PC-3 (cell line): ENCODE data around the gene HAPLN3. TPM values are rescaled to one million over a fixed set of nuclear protein-coding genes. Genes with fewer than 3 reads are reported as not detected.
A peak's percentile ranks its signal among the peaks of the same experiment; 100 is the strongest.

Source experiments
- ATAC-seq: fragments of 200-7000 bp; cut with Tn5 transposase; 2 replicates; pipeline ENCODE4 v1.9.1; 2020; ENCODE audit warnings: mild to moderate bottlenecking, moderate library complexity
- BruUV-seq: library from RNA; stranded (reverse); fragments of 400-500 nt; replicated peaks from 2 replicates; lab custom pipeline; 2021; lab: Mats Ljungman, UMichigan
- CTCF ChIA-PET: fragments of 300-600 bp; sonication (Branson Sonifier 250); formaldehyde crosslinking; loops from one replicate; lab custom pipeline; 2022; ENCODE audit warnings: antibody characterized with exemption; lab: Charles Lee
- POLR2A ChIA-PET: fragments of 300-600 bp; sonication (Branson Sonifier 250); formaldehyde crosslinking; loops from one replicate; lab custom pipeline; 2022; ENCODE audit warnings: antibody characterized with exemption; ENCODE audit not compliant: unreplicated experiment; lab: Charles Lee
- DNase-seq: peaks from one replicate; pipeline ENCODE4 v3.0.0-alpha.2; 2015
- H2AFZ ChIP-seq: fragments of 300-600 bp; sonication (generic); 2 replicates; pipeline ENCODE4 v1.6.0; 2016; ENCODE audit warnings: antibody characterized with exemption, low read length
- H3F3A ChIP-seq: fragments of 300-600 bp; sonication (generic); one replicate; pipeline ENCODE4 v1.6.0; 2017; ENCODE audit warnings: antibody characterized with exemption, low read length, control low read depth, mild to moderate bottlenecking; ENCODE audit not compliant: unreplicated experiment
- H3K27ac ChIP-seq: fragments of 300-600 bp; sonication (generic); 2 replicates; pipeline ENCODE4 v1.5.1; 2016; ENCODE audit warnings: mild to moderate bottlenecking, low read length
- H3K27me3 ChIP-seq: fragments of 300-600 bp; sonication (generic); 2 replicates; pipeline ENCODE4 v1.6.1; 2016; ENCODE audit warnings: low read length, mixed read lengths
- H3K36me3 ChIP-seq: fragments of 300-600 bp; sonication (generic); 2 replicates; pipeline ENCODE4 v1.6.1; 2016; ENCODE audit warnings: low read depth, mixed run types, low read length, mixed read lengths
- H3K4me1 ChIP-seq: fragments of 300-600 bp; sonication (generic); 2 replicates; pipeline ENCODE4 v1.5.1; 2016; ENCODE audit warnings: low read length; ENCODE audit not compliant: insufficient read depth
- H3K4me2 ChIP-seq: fragments of 300-600 bp; sonication (generic); 2 replicates; pipeline ENCODE4 v1.6.0; 2016; ENCODE audit warnings: low read length
- H3K4me3 ChIP-seq: fragments of 300-600 bp; sonication (generic); 2 replicates; pipeline ENCODE4 v1.5.1; 2016; ENCODE audit warnings: mild to moderate bottlenecking, low read length, mixed read lengths
- H3K79me2 ChIP-seq: fragments of 300-600 bp; sonication (generic); 2 replicates; pipeline ENCODE4 v1.6.1; 2017; ENCODE audit warnings: low read length, mixed read lengths
- H3K9ac ChIP-seq: fragments of 300-600 bp; sonication (generic); 2 replicates; pipeline ENCODE4 v1.6.0; 2016; ENCODE audit warnings: mild to moderate bottlenecking, low read length
- H3K9me2 ChIP-seq: fragments of 300-600 bp; sonication (generic); replicated peaks from 2 replicates; pipeline ENCODE4 v1.6.1; 2016; ENCODE audit warnings: mixed run types, low read length, mixed read lengths
- H3K9me3 ChIP-seq: fragments of 300-600 bp; sonication (generic); 2 replicates; pipeline ENCODE4 v1.6.1; 2016; ENCODE audit warnings: low read length, mixed read lengths
- H4K20me1 ChIP-seq: fragments of 300-600 bp; sonication (generic); 2 replicates; pipeline ENCODE4 v1.6.1; 2016; ENCODE audit warnings: low read length, mixed read lengths
- CTCF ChIP-seq: fragments of 300-600 bp; sonication (generic); conservative IDR thresholded peaks from 2 replicates; pipeline ENCODE4 v1.5.1; 2017; ENCODE audit warnings: antibody characterized with exemption, low read depth, mild to moderate bottlenecking, low read length
- EZH2 ChIP-seq: fragments of 300-600 bp; sonication (generic); IDR thresholded peaks from one replicate; pipeline ENCODE4 v1.6.1; 2017; ENCODE audit warnings: antibody characterized with exemption, mild to moderate bottlenecking, low read length; ENCODE audit not compliant: unreplicated experiment
- EZH2phosphoT487 ChIP-seq: fragments of 300-600 bp; sonication (generic); IDR thresholded peaks from 2 replicates; pipeline ENCODE4 v1.6.1; 2018; ENCODE audit warnings: mild to moderate bottlenecking, antibody characterized with exemption, low read length, borderline replicate concordance
- intact Hi-C: fragments of 100-400 bp; cut with micrococcal nuclease; formaldehyde crosslinking; loops from 2 replicates; pipeline ENCODE4 v1.9.0; 2023
- total RNA-seq: library from RNA; depleted of rRNA; stranded (reverse); fragments of >200 nt; gene quantifications from 2 replicates; pipeline ENCODE4 v1.2.3, GENCODE V29; 2014

Gene HAPLN3
- total RNA-seq, 1 experiment from 2014 or later: 1.1 TPM

- H2AFZ ChIP-seq: 0 out of 2 replicates have a peak overlapping the region, but pooled peaks have one; percentile 15
- H3F3A ChIP-seq: no peaks in the 10 kb centered on the region
- H3K79me2 ChIP-seq: no peaks in the 10 kb centered on the region
- peak; percentile 41 for ATAC-seq
- peak overlapping the region; percentile 84; the same call in 1 of the 2 replicates for H3K4me3 ChIP-seq
- H3K36me3 ChIP-seq: no peaks in the 10 kb centered on the region
- ChIA-PET POLR2A (no interaction called here), CTCF (interaction anchor here (0.6 kb wide), 1 partner anchor 565 kb away, joined by 4 read pairs; no protein-coding TSS in a partner anchor)
- peak; percentile 65 for DNase-seq
- TF ChIP-seq EZH2phosphoT487 (no peak), CTCF (no peak; the same call in 1 of the 2 replicates), EZH2 (no peak)
- peak overlapping the region; percentile 96 for H3K4me2 ChIP-seq
- no peaks in the 10 kb centered on the region for H4K20me1 ChIP-seq
- H3K4me1 ChIP-seq: peaks cover 19% of the 10 kb centered on the region
- no peak overlapping the region for H3K9ac ChIP-seq
- H3K9me3 ChIP-seq: no peaks in the 10 kb centered on the region
- no TSS peak for BruUV-seq
- H3K9me2 ChIP-seq: no peaks in the 10 kb centered on the region
- 0 out of 2 replicates have a peak overlapping the region, but pooled peaks have one; percentile 21 for H3K27ac ChIP-seq
- H3K27me3 ChIP-seq: no peaks in the 10 kb centered on the region
- intact Hi-C loops: no loop called here
These were observed 16.4 kb upstream of the HAPLN3 start for GRCh38 chr15:88911766-88912118.

DNA sequence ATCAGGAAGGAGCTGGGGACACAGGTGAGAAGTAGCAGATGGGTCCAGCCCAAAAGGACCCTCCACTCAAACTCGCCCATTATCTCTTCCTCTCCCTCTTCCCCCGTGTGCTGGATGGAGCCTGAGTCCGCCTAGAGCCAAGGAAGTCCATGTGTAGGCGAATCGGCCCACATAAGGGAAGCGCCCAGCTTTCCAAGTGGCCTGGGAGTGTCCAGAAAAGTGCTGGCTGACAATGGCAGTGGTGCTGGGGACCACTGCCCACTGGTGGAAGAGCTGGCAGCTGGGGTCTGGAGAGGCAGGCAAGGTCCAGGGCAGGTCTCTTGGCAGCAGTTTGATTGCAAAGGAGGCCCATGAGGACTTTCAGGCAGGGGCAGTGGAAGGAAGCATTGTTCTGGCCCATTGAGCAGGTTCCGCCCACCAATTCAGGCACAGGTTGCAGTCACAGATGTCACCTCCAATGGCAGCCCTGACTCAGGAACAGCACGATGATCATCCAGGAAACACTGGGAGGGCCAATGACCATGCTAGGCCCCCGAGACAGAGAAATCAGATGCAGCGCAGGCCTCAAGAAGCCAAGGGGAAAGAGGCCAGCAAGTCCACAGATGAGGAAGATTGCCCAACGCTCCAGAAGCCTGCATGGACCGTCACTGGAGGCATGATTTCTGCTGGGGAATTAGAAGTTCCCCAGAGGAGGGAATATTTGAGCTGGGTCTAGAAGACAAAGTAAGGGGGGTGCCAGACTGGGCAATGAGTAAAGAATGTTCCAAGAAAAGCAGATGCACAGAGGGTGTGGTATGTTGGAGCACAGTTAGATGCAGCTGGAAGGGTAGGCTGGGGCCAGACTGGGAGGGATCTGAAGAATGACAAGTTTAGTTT is 14.8 kb upstream of the HAPLN3 start:
- Histone ChIP-seq H3K4me3 (no peak overlapping the region), H3K4me1 (peaks cover 23% of the 10 kb centered on the region), H4K20me1 (no peaks in the 10 kb centered on the region), H2AFZ (no peak overlapping the region), H3K79me2 (no peaks in the 10 kb centered on the region), H3F3A (no peaks in the 10 kb centered on the region), H3K9me2 (no peaks in the 10 kb centered on the region), H3K27me3 (no peaks in the 10 kb centered on the region), H3K4me2 (no peak overlapping the region), H3K36me3 (no peaks in the 10 kb centered on the region), H3K27ac (no peak overlapping the region), H3K9ac (no peak overlapping the region), H3K9me3 (no peaks in the 10 kb centered on the region)
- intact Hi-C loops: loop anchor here (10.0 kb wide), 1 partner anchor 265 kb away; no protein-coding TSS in a partner anchor
- ChIA-PET POLR2A (no interaction called here), CTCF (no interaction called here)
- TF ChIP-seq EZH2phosphoT487 (no peak), CTCF (no peak), EZH2 (no peak)
- BruUV-seq: no TSS peak
- no peak for DNase-seq
- no peak for ATAC-seq
